ENCODE measurements around the gene ATE1.

DNA sequence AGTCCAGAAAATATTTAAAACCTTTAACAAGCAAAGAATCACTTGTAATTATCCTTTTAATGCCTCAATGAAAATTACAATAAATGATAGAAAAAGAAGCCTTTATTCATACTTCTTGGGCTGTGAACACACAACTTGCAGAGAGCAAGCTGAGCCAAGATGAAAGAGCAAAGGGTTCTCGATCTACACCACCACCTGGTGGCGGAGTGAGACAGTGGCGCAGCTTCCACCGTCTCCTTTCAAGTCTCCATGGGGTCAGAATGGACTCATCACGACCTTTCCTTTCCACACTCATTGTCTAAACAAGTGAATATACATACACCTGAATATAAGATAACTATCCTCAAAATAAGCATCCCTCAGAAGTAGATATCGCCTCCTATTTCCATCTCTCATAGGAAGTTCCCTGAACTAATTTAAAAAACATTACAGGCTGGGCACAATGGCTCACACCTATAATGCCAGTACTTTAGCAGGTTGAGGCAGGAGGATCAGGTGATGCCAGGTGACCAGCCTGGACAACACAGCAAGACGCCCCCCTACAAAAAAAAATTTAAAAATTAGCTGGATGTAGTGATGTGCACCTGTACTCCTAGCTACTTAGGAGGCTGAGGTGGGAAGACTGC lies 40.7 kb downstream of the ATE1 start:
- TF ChIP-seq, protein P1, sequence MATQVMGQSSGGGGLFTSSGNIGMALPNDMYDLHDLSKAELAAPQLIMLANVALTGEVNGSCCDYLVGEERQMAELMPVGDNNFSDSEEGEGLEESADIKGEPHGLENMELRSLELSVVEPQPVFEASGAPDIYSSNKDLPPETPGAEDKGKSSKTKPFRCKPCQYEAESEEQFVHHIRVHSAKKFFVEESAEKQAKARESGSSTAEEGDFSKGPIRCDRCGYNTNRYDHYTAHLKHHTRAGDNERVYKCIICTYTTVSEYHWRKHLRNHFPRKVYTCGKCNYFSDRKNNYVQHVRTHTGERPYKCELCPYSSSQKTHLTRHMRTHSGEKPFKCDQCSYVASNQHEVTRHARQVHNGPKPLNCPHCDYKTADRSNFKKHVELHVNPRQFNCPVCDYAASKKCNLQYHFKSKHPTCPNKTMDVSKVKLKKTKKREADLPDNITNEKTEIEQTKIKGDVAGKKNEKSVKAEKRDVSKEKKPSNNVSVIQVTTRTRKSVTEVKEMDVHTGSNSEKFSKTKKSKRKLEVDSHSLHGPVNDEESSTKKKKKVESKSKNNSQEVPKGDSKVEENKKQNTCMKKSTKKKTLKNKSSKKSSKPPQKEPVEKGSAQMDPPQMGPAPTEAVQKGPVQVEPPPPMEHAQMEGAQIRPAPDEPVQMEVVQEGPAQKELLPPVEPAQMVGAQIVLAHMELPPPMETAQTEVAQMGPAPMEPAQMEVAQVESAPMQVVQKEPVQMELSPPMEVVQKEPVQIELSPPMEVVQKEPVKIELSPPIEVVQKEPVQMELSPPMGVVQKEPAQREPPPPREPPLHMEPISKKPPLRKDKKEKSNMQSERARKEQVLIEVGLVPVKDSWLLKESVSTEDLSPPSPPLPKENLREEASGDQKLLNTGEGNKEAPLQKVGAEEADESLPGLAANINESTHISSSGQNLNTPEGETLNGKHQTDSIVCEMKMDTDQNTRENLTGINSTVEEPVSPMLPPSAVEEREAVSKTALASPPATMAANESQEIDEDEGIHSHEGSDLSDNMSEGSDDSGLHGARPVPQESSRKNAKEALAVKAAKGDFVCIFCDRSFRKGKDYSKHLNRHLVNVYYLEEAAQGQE (IDR thresholded peaks at IDR 0.05), result no peak
- TF ChIP-seq, protein P2, sequence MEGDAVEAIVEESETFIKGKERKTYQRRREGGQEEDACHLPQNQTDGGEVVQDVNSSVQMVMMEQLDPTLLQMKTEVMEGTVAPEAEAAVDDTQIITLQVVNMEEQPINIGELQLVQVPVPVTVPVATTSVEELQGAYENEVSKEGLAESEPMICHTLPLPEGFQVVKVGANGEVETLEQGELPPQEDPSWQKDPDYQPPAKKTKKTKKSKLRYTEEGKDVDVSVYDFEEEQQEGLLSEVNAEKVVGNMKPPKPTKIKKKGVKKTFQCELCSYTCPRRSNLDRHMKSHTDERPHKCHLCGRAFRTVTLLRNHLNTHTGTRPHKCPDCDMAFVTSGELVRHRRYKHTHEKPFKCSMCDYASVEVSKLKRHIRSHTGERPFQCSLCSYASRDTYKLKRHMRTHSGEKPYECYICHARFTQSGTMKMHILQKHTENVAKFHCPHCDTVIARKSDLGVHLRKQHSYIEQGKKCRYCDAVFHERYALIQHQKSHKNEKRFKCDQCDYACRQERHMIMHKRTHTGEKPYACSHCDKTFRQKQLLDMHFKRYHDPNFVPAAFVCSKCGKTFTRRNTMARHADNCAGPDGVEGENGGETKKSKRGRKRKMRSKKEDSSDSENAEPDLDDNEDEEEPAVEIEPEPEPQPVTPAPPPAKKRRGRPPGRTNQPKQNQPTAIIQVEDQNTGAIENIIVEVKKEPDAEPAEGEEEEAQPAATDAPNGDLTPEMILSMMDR (IDR thresholded peaks at IDR 0.05), result peak; percentile 78
- no peak for TF ChIP-seq CHD2 (IDR thresholded peaks at IDR 0.05; ENCODE audit: low read length, partially characterized antibody)
- no peak for TF ChIP-seq CBX8 (IDR thresholded peaks at IDR 0.05)
- TF ChIP-seq, protein P3, sequence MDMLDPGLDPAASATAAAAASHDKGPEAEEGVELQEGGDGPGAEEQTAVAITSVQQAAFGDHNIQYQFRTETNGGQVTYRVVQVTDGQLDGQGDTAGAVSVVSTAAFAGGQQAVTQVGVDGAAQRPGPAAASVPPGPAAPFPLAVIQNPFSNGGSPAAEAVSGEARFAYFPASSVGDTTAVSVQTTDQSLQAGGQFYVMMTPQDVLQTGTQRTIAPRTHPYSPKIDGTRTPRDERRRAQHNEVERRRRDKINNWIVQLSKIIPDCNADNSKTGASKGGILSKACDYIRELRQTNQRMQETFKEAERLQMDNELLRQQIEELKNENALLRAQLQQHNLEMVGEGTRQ (IDR thresholded peaks at IDR 0.05), result no peak
- TF ChIP-seq, protein P4, sequence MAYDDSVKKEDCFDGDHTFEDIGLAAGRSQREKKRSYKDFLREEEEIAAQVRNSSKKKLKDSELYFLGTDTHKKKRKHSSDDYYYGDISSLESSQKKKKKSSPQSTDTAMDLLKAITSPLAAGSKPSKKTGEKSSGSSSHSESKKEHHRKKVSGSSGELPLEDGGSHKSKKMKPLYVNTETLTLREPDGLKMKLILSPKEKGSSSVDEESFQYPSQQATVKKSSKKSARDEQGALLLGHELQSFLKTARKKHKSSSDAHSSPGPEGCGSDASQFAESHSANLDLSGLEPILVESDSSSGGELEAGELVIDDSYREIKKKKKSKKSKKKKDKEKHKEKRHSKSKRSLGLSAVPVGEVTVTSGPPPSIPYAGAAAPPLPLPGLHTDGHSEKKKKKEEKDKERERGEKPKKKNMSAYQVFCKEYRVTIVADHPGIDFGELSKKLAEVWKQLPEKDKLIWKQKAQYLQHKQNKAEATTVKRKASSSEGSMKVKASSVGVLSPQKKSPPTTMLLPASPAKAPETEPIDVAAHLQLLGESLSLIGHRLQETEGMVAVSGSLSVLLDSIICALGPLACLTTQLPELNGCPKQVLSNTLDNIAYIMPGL (CRISPR knock-in tag; IDR thresholded peaks at IDR 0.05; ENCODE audit: borderline replicate concordance), result no peak
- TF ChIP-seq NR3C1 (IDR thresholded peaks at IDR 0.05), result no peak
- TF ChIP-seq CEBPB (IDR thresholded peaks at IDR 0.05), result no peak
- no peak for TF ChIP-seq HEYL (CRISPR knock-in tag; IDR thresholded peaks at IDR 0.05)
- no peak for TF ChIP-seq RFX5 (IDR thresholded peaks at IDR 0.05)
- TF ChIP-seq ESRRA (IDR thresholded peaks at IDR 0.05; ENCODE audit: borderline replicate concordance, low read length), result no peak
- TF ChIP-seq EP300 (IDR thresholded peaks at IDR 0.05), result no peak
- no peak for TF ChIP-seq KDM5A (IDR thresholded peaks at IDR 0.05)

Data from A549 (cell line).